Smooth muscle cell (in vitro differentiated cells): Measurements from ENCODE around the gene PUSL1. TPM values are rescaled to one million over a fixed set of nuclear protein-coding genes. Genes with fewer than 3 reads are reported as not detected.

ENCODE experiments used
- DNase-seq: peaks from one replicate; lab custom pipeline; 2025; ENCODE audit not compliant: unreplicated experiment; lab: John Stamatoyannopoulos, UW
- H2AFZ ChIP-seq: fragments of 200-600 bp; sonication (generic); 2 replicates; pipeline ENCODE4 v1.6.0; 2016; ENCODE audit warnings: antibody characterized with exemption, low read depth, mild to moderate bottlenecking
- H3F3A ChIP-seq: fragments of 200-600 bp; sonication (generic); 2 replicates; pipeline ENCODE4 v1.6.0; 2017; ENCODE audit warnings: antibody characterized with exemption, low read depth
- H3K27ac ChIP-seq: fragments of 200-600 bp; sonication (generic); 2 replicates; pipeline ENCODE4 v1.5.1; 2016; ENCODE audit warnings: low read depth, mild to moderate bottlenecking
- H3K27me3 ChIP-seq: fragments of 200-600 bp; sonication (generic); 2 replicates; pipeline ENCODE4 v1.6.1; 2016; ENCODE audit warnings: low read depth, mild to moderate bottlenecking
- H3K36me3 ChIP-seq: fragments of 200-600 bp; sonication (generic); 2 replicates; pipeline ENCODE4 v1.5.1; 2016; ENCODE audit warnings: low read depth
- H3K4me1 ChIP-seq: fragments of 200-600 bp; sonication (generic); 2 replicates; pipeline ENCODE4 v1.5.1; 2016; ENCODE audit warnings: low read depth
- H3K4me2 ChIP-seq: fragments of 200-600 bp; sonication (generic); 2 replicates; pipeline ENCODE4 v1.6.0; 2016; ENCODE audit warnings: mild to moderate bottlenecking
- H3K4me3 ChIP-seq: fragments of 200-600 bp; sonication (generic); 2 replicates; pipeline ENCODE4 v1.5.1; 2016; ENCODE audit warnings: mild to moderate bottlenecking
- H3K79me2 ChIP-seq: fragments of 200-600 bp; sonication (generic); 2 replicates; pipeline ENCODE4 v1.6.0; 2016; ENCODE audit warnings: low read depth, mild to moderate bottlenecking
- H3K9ac ChIP-seq: fragments of 200-600 bp; sonication (generic); 2 replicates; pipeline ENCODE4 v1.6.0; 2016; ENCODE audit warnings: low read depth
- H3K9me3 ChIP-seq: fragments of 200-600 bp; sonication (generic); replicated peaks from 2 replicates; pipeline ENCODE4 v1.5.1; 2016; ENCODE audit warnings: low read depth
- H4K20me1 ChIP-seq: fragments of 200-600 bp; sonication (generic); 2 replicates; pipeline ENCODE4 v1.6.0; 2016; ENCODE audit warnings: low read depth
- WGBS: methylation state at CpG from one replicate; pipeline ENCODE4 v1.1.7; 2016; ENCODE audit warnings: low lambda C conversion rate; 5-methylcytosine and 5-hydroxymethylcytosine counted together
- polyA plus RNA-seq: library from polyadenylated mRNA; unstranded; fragments of >200 nt; fragmentation: Nextera tagmentation; extraction: Ambion mirVana; gene quantifications from 2 replicates; pipeline ENCODE4 v1.2.1, GENCODE V29; 2016
- total RNA-seq: library from RNA; depleted of rRNA; stranded (reverse); fragments of >200 nt; gene quantifications from 2 replicates; pipeline ENCODE4 v1.2.3, GENCODE V29; 2014
- TF ChIP-seq, protein P1 (sequence below): fragments of 200-600 bp; sonication (generic); IDR thresholded peaks from 2 replicates; pipeline ENCODE4 v1.5.1; 2017; ENCODE audit warnings: borderline replicate concordance, mild to moderate bottlenecking, antibody characterized with exemption; ENCODE audit not compliant: insufficient read depth, poor library complexity, severe bottlenecking

The PUSL1 gene
- total and polyA plus RNA-seq, 2 experiments from 2014 or later, result 16.7 to 31.4 TPM

- DNase-seq, result no peak
- WGBS, result 61% methylated on average over 26 of the region's 26 CpGs
- Histone ChIP-seq H2AFZ (no peak overlapping the region), H3K9me3 (no peaks in the 10 kb centered on the region), H3K79me2 (peaks cover 51% of the 10 kb centered on the region), H3K27me3 (no peaks in the 10 kb centered on the region), H3K27ac (peak overlapping the region; percentile 96), H3K9ac (peak overlapping the region; percentile 85), H3K4me2 (peak overlapping the region; percentile 92), H3F3A (peaks cover 38% of the 10 kb centered on the region), H4K20me1 (peaks cover 58% of the 10 kb centered on the region), H3K4me1 (peaks cover 49% of the 10 kb centered on the region), H3K4me3 (peak overlapping the region; percentile 64), H3K36me3 (no peaks in the 10 kb centered on the region)
- TF ChIP-seq, protein P1, sequence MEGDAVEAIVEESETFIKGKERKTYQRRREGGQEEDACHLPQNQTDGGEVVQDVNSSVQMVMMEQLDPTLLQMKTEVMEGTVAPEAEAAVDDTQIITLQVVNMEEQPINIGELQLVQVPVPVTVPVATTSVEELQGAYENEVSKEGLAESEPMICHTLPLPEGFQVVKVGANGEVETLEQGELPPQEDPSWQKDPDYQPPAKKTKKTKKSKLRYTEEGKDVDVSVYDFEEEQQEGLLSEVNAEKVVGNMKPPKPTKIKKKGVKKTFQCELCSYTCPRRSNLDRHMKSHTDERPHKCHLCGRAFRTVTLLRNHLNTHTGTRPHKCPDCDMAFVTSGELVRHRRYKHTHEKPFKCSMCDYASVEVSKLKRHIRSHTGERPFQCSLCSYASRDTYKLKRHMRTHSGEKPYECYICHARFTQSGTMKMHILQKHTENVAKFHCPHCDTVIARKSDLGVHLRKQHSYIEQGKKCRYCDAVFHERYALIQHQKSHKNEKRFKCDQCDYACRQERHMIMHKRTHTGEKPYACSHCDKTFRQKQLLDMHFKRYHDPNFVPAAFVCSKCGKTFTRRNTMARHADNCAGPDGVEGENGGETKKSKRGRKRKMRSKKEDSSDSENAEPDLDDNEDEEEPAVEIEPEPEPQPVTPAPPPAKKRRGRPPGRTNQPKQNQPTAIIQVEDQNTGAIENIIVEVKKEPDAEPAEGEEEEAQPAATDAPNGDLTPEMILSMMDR, result no peak
Observed at GRCh38 chr1:1356796-1357401, 48.5 kb downstream of the PUSL1 start.

- Histone ChIP-seq H3K4me2 (peak overlapping the region; percentile 92), H3K36me3 (no peaks in the 10 kb centered on the region), H3K79me2 (peaks cover 50% of the 10 kb centered on the region), H3K9me3 (no peaks in the 10 kb centered on the region), H3K9ac (peak overlapping the region; percentile 85), H2AFZ (no peak overlapping the region), H4K20me1 (peaks cover 48% of the 10 kb centered on the region), H3K4me3 (peak overlapping the region; percentile 64), H3K27ac (peak overlapping the region; percentile 96), H3K4me1 (peaks cover 54% of the 10 kb centered on the region), H3F3A (peaks cover 31% of the 10 kb centered on the region), H3K27me3 (no peaks in the 10 kb centered on the region)
- TF ChIP-seq, protein P1, result no peak
- DNase-seq, result no peak
- 20% methylated on average over 18 of the region's 18 CpGs for WGBS
Observed at GRCh38 chr1:1357871-1358432, 49.6 kb downstream of the PUSL1 start.

GRCh38 chr1:1358433-1359271 is 50.3 kb downstream of the PUSL1 start, which contains the start of gene MXRA8:
MXRA8 (minus strand) TSS chr1:1358555; CDS start chr1:1358504, 51 bp downstream.
- peak within 1 kb of the TSS; percentile 64 for H3K4me3 ChIP-seq
- H2AFZ ChIP-seq, result no peak within 1 kb of the TSS
- peak within 1 kb of the TSS; percentile 96 for H3K27ac ChIP-seq
- H3K9ac ChIP-seq, result peak within 1 kb of the TSS; percentile 85
- TF ChIP-seq, protein P1, result no peak
- peaks cover 54% of the 10 kb centered on the region for H3K4me1 ChIP-seq
- H3F3A ChIP-seq, result peaks cover 25% of the 10 kb centered on the region
- H3K27me3 ChIP-seq, result no peaks in the 10 kb centered on the region
- H3K4me2 ChIP-seq, result peak within 1 kb of the TSS; percentile 92
- peaks cover 43% of the 10 kb centered on the region for H3K79me2 ChIP-seq
- no peaks in the 10 kb centered on the region for H3K36me3 ChIP-seq
- DNase-seq, result peak; percentile 67
- no peaks in the 10 kb centered on the region for H3K9me3 ChIP-seq
- peaks cover 41% of the 10 kb centered on the region for H4K20me1 ChIP-seq
- WGBS, result 9% methylated on average over 25 of the region's 29 CpGs
